Osteocyte (in vitro differentiated cells): ENCODE results near the gene PROKR1. TPM values are rescaled to one million over a fixed set of nuclear protein-coding genes. Genes with fewer than 3 reads are reported as not detected.
A peak's percentile ranks its signal among the peaks of the same experiment; 100 is the strongest.
"Not testable (repeated sequence)": the region's sequence is repeated elsewhere in the genome, so short reads cannot be mapped to it uniquely, and the experiment has no call there.

Experiments
- DNase-seq: peaks from one replicate; pipeline ENCODE4 v3.0.0; 2021; ENCODE audit warnings: mixed read lengths; ENCODE audit not compliant: unreplicated experiment; ENCODE audit errors: extremely low spot score
- H3K27ac Mint-ChIP-seq: one replicate; pipeline ENCODE4 v1.8.0; 2021; ENCODE audit warnings: mild to moderate bottlenecking, mixed read lengths; ENCODE audit not compliant: unreplicated experiment
- H3K27me3 Mint-ChIP-seq: one replicate; pipeline ENCODE4 v1.8.0; 2021; ENCODE audit warnings: mixed read lengths; ENCODE audit not compliant: unreplicated experiment
- H3K36me3 Mint-ChIP-seq: one replicate; pipeline ENCODE4 v1.8.0; 2021; ENCODE audit warnings: mixed read lengths; ENCODE audit not compliant: unreplicated experiment
- H3K4me1 Mint-ChIP-seq: one replicate; pipeline ENCODE4 v1.8.0; 2021; ENCODE audit warnings: mixed read lengths; ENCODE audit not compliant: unreplicated experiment
- H3K4me3 Mint-ChIP-seq: one replicate; pipeline ENCODE4 v1.8.0; 2021; ENCODE audit warnings: mild to moderate bottlenecking, moderate library complexity, mixed read lengths; ENCODE audit not compliant: unreplicated experiment
- H3K9me3 Mint-ChIP-seq: one replicate; pipeline ENCODE4 v1.8.0; 2021; ENCODE audit warnings: mixed read lengths; ENCODE audit not compliant: unreplicated experiment
- total RNA-seq: library from RNA; stranded (reverse); gene quantifications from 2 replicates; pipeline ENCODE4 v1.2.1, GENCODE V29; 2021
- TF ChIP-seq, protein P1 (sequence below): fragments of 200-600 bp; sonication (generic); IDR thresholded peaks from 2 replicates; pipeline ENCODE4 v1.5.0; 2021; ENCODE audit warnings: antibody characterized with exemption, mild to moderate bottlenecking, moderate library complexity

PROKR1 gene
- total RNA-seq, 1 donor from 2014 or later = not detected

DNA sequence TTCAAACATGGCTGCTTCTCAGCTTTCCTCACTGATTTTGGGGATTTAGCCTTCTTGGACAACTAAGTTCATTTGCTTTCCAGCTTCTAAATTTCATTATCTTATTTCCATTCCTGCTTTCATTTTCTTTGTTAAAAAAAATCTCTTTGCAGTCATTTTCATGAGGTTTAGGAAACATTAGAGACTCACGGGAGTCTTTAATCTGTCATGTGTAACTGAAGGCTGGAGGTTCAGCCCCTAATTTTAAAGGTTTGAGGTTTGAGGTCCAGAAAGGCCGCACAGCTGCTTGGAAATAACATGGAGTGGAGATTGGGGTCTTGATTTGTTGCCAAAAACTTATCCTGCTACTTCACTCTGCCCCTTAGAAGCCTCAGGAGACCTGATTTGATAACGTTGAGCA, 30.3 kb downstream of the PROKR1 start:
- no peaks in the 10 kb centered on the region for H3K4me1 Mint-ChIP-seq
- TF ChIP-seq, protein P1, sequence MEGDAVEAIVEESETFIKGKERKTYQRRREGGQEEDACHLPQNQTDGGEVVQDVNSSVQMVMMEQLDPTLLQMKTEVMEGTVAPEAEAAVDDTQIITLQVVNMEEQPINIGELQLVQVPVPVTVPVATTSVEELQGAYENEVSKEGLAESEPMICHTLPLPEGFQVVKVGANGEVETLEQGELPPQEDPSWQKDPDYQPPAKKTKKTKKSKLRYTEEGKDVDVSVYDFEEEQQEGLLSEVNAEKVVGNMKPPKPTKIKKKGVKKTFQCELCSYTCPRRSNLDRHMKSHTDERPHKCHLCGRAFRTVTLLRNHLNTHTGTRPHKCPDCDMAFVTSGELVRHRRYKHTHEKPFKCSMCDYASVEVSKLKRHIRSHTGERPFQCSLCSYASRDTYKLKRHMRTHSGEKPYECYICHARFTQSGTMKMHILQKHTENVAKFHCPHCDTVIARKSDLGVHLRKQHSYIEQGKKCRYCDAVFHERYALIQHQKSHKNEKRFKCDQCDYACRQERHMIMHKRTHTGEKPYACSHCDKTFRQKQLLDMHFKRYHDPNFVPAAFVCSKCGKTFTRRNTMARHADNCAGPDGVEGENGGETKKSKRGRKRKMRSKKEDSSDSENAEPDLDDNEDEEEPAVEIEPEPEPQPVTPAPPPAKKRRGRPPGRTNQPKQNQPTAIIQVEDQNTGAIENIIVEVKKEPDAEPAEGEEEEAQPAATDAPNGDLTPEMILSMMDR = no peak
- DNase-seq = no peak
- no peak overlapping the region for H3K4me3 Mint-ChIP-seq
- H3K36me3 Mint-ChIP-seq = no peaks in the 10 kb centered on the region
- peaks cover 23% of the 10 kb centered on the region for H3K27me3 Mint-ChIP-seq
- H3K27ac Mint-ChIP-seq = no peak overlapping the region
- peaks cover 13% of the 10 kb centered on the region for H3K9me3 Mint-ChIP-seq

DNA sequence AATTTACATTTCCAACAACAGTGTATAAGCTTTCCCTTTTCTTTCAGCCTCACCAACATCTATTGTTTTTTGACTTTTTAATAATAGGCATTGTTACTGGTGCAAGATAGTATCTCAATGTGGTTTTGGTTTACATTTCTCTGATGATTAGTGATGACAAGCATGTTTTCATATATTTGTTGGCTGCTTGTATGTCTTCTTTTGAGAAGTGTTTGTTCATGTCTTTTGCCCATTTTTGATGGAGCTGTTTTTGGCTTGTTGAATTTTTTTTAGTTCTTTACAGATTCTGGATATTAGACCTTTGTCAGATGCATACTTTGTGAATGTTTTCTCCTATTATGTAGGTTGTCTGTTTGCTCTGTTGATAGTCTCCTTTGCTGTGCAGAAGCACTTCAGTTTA, 32.1 kb downstream of the PROKR1 start:
- Mint-ChIP-seq H3K27me3 (peaks cover 21% of the 10 kb centered on the region), H3K27ac (no peak overlapping the region), H3K4me1 (no peaks in the 10 kb centered on the region), H3K36me3 (no peaks in the 10 kb centered on the region), H3K4me3 (no peak overlapping the region), H3K9me3 (peaks cover 13% of the 10 kb centered on the region)
- DNase-seq = no peak
- TF ChIP-seq, protein P1 = no peak

DNA sequence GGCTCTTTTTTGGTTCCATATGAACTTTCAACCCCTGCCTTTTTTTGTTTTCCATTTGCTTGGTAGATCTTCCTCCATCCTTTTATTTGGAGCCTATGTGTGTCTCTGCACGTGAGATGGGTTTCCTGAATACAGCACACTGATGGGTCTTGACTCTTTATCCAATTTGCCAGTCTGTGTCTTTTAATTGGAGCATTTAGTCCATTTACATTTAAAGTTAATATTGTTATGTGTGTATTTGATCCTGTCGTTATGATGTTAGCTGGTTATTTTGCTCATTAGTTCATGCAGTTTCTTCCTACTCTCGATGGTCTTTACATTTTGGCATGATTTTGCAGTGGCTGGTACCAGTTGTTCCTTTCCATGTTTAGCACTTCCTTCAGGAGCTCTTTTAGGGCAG, 34.5 kb downstream of the PROKR1 start:
- H3K4me1 Mint-ChIP-seq, H3K4me3 Mint-ChIP-seq, H3K27ac Mint-ChIP-seq, H3K36me3 Mint-ChIP-seq, DNase-seq: not testable (repeated sequence)
- peaks cover 34% of the 10 kb centered on the region for H3K27me3 Mint-ChIP-seq
- H3K9me3 Mint-ChIP-seq = peaks cover 13% of the 10 kb centered on the region

DNA sequence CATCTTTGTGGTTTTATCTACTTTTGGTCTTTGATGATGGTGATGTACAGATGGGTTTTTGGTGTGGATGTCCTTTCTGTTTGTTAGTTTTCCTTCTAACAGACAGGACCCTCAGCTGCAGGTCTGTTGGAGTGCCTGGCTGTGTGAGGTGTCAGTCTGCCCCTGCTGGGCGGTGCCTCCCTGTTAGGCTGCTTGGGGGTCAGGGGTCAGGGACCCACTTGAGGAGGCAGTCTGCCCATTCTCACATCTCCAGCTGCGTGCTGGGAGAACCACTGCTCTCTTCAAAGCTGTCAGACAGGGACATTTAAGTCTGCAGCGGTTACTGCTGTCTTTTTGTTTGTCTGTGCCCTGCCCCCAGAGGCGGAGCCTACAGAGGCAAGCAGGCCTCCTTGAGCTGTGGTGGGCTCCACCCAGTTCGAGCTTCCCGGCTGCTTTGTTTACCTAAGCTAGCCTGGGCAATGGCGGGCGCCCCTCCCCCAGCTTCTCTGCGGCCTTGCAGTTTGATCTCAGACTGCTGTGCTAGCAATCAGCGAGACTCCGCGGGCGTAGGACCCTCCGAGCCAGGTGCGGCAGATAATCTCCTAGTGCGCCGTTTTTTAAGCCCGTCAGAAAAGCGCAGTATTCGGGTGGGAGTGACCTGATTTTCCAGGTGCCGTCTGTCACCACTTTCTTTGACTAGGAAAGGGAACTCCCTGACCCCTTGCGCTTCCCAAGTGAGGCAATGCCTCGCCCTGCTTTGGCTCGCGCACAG, 36.0 kb downstream of the PROKR1 start:
- not testable (repeated sequence) for H3K27ac Mint-ChIP-seq, H3K36me3 Mint-ChIP-seq, DNase-seq, H3K4me1 Mint-ChIP-seq
- Mint-ChIP-seq H3K4me3 (peak overlapping the region; percentile 54), H3K9me3 (peaks cover 13% of the 10 kb centered on the region), H3K27me3 (peaks cover 32% of the 10 kb centered on the region)

DNA sequence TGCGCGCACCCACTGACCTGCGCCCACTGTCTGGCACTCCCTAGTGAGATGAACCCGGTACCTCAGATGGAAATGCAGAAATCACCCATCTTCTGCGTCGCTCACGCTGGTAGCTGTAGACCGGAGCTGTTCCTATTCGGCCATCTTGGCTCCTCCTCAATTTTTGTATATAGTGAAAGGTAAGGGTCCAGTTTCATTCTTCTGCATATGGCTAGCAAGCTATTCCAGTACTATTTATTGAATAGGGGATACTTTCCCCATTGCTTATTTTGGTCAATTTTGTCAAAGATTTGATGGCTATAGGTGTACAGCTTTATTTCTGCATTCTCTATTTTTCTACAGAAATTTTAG, 36.5 kb downstream of the PROKR1 start:
- H3K27ac Mint-ChIP-seq, H3K36me3 Mint-ChIP-seq, H3K9me3 Mint-ChIP-seq, H3K4me1 Mint-ChIP-seq, DNase-seq: not testable (repeated sequence)
- H3K27me3 Mint-ChIP-seq = peaks cover 26% of the 10 kb centered on the region
- H3K4me3 Mint-ChIP-seq = peak overlapping the region; percentile 54

DNA sequence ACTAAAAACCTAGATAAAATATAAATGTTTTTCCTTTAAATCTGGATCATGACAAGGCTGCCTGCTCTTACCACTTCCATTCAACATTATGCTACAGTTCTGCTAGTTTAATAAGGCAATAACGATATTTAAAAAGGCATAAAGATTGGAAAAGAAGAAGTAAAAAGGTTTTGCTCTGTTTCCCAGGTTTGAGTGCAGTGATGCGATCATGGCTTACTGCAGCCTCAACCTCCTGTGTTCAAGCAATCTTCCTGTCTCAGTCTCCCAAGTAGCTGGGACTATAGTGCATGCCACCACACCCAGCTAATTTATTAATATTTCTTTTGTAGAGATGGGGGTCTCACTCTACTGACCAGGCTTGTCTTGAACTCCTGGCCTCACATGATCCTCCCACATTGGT, 40.8 kb downstream of the PROKR1 start:
- H3K9me3 Mint-ChIP-seq = no peaks in the 10 kb centered on the region
- TF ChIP-seq, protein P1 = no peak
- no peak for DNase-seq

More for the DNA sequence above, 40.8 kb downstream of the PROKR1 start:
- Mint-ChIP-seq H3K27ac (no peak overlapping the region), H3K36me3 (no peaks in the 10 kb centered on the region), H3K4me1 (no peaks in the 10 kb centered on the region), H3K4me3 (no peak overlapping the region), H3K27me3 (peaks cover 32% of the 10 kb centered on the region)
